Cardiac muscle cell (in vitro differentiated cells and primary cell): Measurements from ENCODE around the gene EIF1AD. TPM values are rescaled to one million over a fixed set of nuclear protein-coding genes. Genes with fewer than 3 reads are reported as not detected.

Experiments used
- DNase-seq, 2 donors: peaks; one replicate each; pipeline versions ENCODE4 v3.0.0 to v3.0.0-alpha.2; 2010 to 2017; ENCODE audit warnings: low read depth in 1 of 2, low spot score in 1 of 2
- H3K27ac ChIP-seq: fragments of 200-600 bp; sonication (generic); 2 replicates; pipeline ENCODE4 v1.5.1; 2016
- H3K27me3 ChIP-seq: fragments of 200-600 bp; sonication (generic); 2 replicates; pipeline ENCODE4 v1.6.0; 2016; ENCODE audit warnings: control low read depth
- H3K36me3 ChIP-seq: fragments of 200-600 bp; sonication (generic); 2 replicates; pipeline ENCODE4 v1.5.1; 2016; ENCODE audit warnings: control low read depth
- H3K4me1 ChIP-seq: fragments of 200-600 bp; sonication (generic); 2 replicates; pipeline ENCODE4 v1.8.1; 2017; ENCODE audit warnings: low read depth, mild to moderate bottlenecking, mixed run types
- H3K4me3 ChIP-seq: fragments of 200-600 bp; sonication (generic); 2 replicates; pipeline ENCODE4 v1.5.1; 2016; ENCODE audit warnings: mild to moderate bottlenecking
- H3K9me3 ChIP-seq: fragments of 200-600 bp; sonication (generic); 2 replicates; pipeline ENCODE4 v1.5.1; 2017; ENCODE audit warnings: low read depth, mild to moderate bottlenecking, control low read depth
- CTCF ChIP-seq: IDR thresholded peaks from 2 replicates; pipeline ENCODE4 v1.5.1; 2012; ENCODE audit warnings: low read depth, mild to moderate bottlenecking, low read length
- polyA plus RNA-seq: library from polyadenylated mRNA; unstranded; fragments of >200 nt; fragmentation: Nextera tagmentation; extraction: Ambion mirVana; gene quantifications from 2 replicates; pipeline ENCODE4 v1.2.1, GENCODE V29; 2016
- total RNA-seq: library from RNA; depleted of rRNA; stranded (reverse); fragments of >200 nt; gene quantifications from 2 replicates; pipeline ENCODE4 v1.2.3, GENCODE V29; 2016

EIF1AD gene
- total and polyA plus RNA-seq, 2 experiments from 2014 or later, result 24.6 to 36.8 TPM

- no peaks in the 10 kb centered on the region for H3K9me3 ChIP-seq
- no peak for TF ChIP-seq CTCF
- H3K4me3 ChIP-seq, result no peak overlapping the region
- H3K27ac ChIP-seq, result no peak overlapping the region
- H3K36me3 ChIP-seq, result peaks cover 3% of the 10 kb centered on the region
- no peak for DNase-seq
- H3K4me1 ChIP-seq, result no peaks in the 10 kb centered on the region
- peaks cover 11% of the 10 kb centered on the region for H3K27me3 ChIP-seq
These were observed 4.4 kb upstream of the EIF1AD start for GRCh38 chr11:66006134-66006890.

GRCh38 chr11:66004186-66004585 lies 2.2 kb upstream of the EIF1AD start:
- no peaks in the 10 kb centered on the region for H3K9me3 ChIP-seq
- no peak overlapping the region for H3K27ac ChIP-seq
- TF ChIP-seq CTCF, result no peak
- H3K36me3 ChIP-seq, result peaks cover 13% of the 10 kb centered on the region
- H3K4me1 ChIP-seq, result no peaks in the 10 kb centered on the region
- H3K27me3 ChIP-seq, result no peaks in the 10 kb centered on the region
- DNase-seq, result no peak
- no peak overlapping the region for H3K4me3 ChIP-seq

- Histone ChIP-seq H3K36me3 (peaks cover 22% of the 10 kb centered on the region), H3K4me3 (peak overlapping the region; percentile 55), H3K4me1 (no peaks in the 10 kb centered on the region), H3K27me3 (no peaks in the 10 kb centered on the region), H3K27ac (peak overlapping the region; percentile 98), H3K9me3 (no peaks in the 10 kb centered on the region)
- no peak for TF ChIP-seq CTCF
- DNase-seq, result no peak
These were observed 1.3 kb upstream of the EIF1AD start for GRCh38 chr11:66003291-66003690.

- Histone ChIP-seq H3K27me3 (no peaks in the 10 kb centered on the region), H3K27ac (peak overlapping the region; percentile 98), H3K4me3 (peak overlapping the region; percentile 55), H3K36me3 (peaks cover 26% of the 10 kb centered on the region), H3K9me3 (no peaks in the 10 kb centered on the region), H3K4me1 (no peaks in the 10 kb centered on the region)
- TF ChIP-seq CTCF, result no peak
- peak; percentile 57 for DNase-seq
These were observed 780 bp upstream of the EIF1AD start for GRCh38 chr11:66002648-66003225.

GRCh38 chr11:65997286-65997685 lies 4.7 kb downstream of the EIF1AD start:
- TF ChIP-seq CTCF, result no peak
- H3K36me3 ChIP-seq, result peaks cover 28% of the 10 kb centered on the region
- H3K4me3 ChIP-seq, result no peak overlapping the region
- no peaks in the 10 kb centered on the region for H3K27me3 ChIP-seq
- H3K27ac ChIP-seq, result no peak overlapping the region
- no peaks in the 10 kb centered on the region for H3K9me3 ChIP-seq
- no peaks in the 10 kb centered on the region for H3K4me1 ChIP-seq
- peak in 1 of 2 donors; percentile 33 for DNase-seq
